VCaP (cell line): ENCODE results near the gene FDX2.

ENCODE experiments used
- H3K27ac ChIP-seq: fragments of 450-650 bp; 2 replicates; pipeline ENCODE4 v1.5.1; 2017
- CTCF ChIP-seq: fragments of 450-650 bp; conservative IDR thresholded peaks from 2 replicates; pipeline ENCODE4 v1.5.1; 2017; ENCODE audit warnings: mild to moderate bottlenecking, moderate library complexity

FDX2 gene

GRCh38 chr19:10289836-10290356 is 25.9 kb downstream of the FDX2 start, which contains the start of gene ICAM5:
TSS of gene ICAM5 (plus strand) at chr19:10289952. CDS start at chr19:10290044, 92 bp downstream.
- no peak within 1 kb of the TSS; the same call in 1 of the 2 replicates for H3K27ac ChIP-seq
- no peak for TF ChIP-seq CTCF

GRCh38 chr19:10289167-10289835 is 26.5 kb downstream of the FDX2 start:
- TF ChIP-seq CTCF = no peak
- H3K27ac ChIP-seq = no peak overlapping the region; the same call in 1 of the 2 replicates

GRCh38 chr19:10288662-10289166 is 27.1 kb downstream of the FDX2 start:
- no peak for TF ChIP-seq CTCF
- H3K27ac ChIP-seq = no peak overlapping the region; the same call in 1 of the 2 replicates

GRCh38 chr19:10286803-10287737 is 28.7 kb downstream of the FDX2 start, which contains the start of gene ICAM4:
TSS of gene ICAM4 (plus strand) at chr19:10286955. CDS start at chr19:10287013, 58 bp downstream.
- H3K27ac ChIP-seq = no peak within 1 kb of the TSS
- no peak for TF ChIP-seq CTCF

GRCh38 chr19:10285393-10285792 is 30.4 kb downstream of the FDX2 start:
- no peak for TF ChIP-seq CTCF
- no peak overlapping the region for H3K27ac ChIP-seq

GRCh38 chr19:10284960-10285278 is 30.9 kb downstream of the FDX2 start:
- no peak for TF ChIP-seq CTCF
- H3K27ac ChIP-seq = no peak overlapping the region
